ENCODE data around the gene HDAC6.
"Not testable (repeated sequence)": the region's sequence is repeated elsewhere in the genome, so short reads cannot be mapped to it uniquely, and the experiment has no call there.

Gene HDAC6

GRCh38 chrX:48824066-48824465 lies 22.2 kb downstream of the HDAC6 start:
- no peak for DNase-seq (ENCODE audit: low spot score)

- no peak for DNase-seq (ENCODE audit: low spot score)
Observed at GRCh38 chrX:48826135-48826875, 24.4 kb downstream of the HDAC6 start, which contains the start of gene ERAS. Gene ERAS (plus strand): TSS chrX:48826513. CDS start chrX:48829124, 2,611 bp downstream.

GRCh38 chrX:48826876-48827653 lies 25.2 kb downstream of the HDAC6 start:
- no peak for DNase-seq (ENCODE audit: low spot score)

GRCh38 chrX:48827654-48827968 lies 25.7 kb downstream of the HDAC6 start:
- DNase-seq (ENCODE audit: low spot score): no peak

GRCh38 chrX:48829016-48829735 lies 27.3 kb downstream of the HDAC6 start:
- no peak for DNase-seq (ENCODE audit: low spot score)

DNA sequence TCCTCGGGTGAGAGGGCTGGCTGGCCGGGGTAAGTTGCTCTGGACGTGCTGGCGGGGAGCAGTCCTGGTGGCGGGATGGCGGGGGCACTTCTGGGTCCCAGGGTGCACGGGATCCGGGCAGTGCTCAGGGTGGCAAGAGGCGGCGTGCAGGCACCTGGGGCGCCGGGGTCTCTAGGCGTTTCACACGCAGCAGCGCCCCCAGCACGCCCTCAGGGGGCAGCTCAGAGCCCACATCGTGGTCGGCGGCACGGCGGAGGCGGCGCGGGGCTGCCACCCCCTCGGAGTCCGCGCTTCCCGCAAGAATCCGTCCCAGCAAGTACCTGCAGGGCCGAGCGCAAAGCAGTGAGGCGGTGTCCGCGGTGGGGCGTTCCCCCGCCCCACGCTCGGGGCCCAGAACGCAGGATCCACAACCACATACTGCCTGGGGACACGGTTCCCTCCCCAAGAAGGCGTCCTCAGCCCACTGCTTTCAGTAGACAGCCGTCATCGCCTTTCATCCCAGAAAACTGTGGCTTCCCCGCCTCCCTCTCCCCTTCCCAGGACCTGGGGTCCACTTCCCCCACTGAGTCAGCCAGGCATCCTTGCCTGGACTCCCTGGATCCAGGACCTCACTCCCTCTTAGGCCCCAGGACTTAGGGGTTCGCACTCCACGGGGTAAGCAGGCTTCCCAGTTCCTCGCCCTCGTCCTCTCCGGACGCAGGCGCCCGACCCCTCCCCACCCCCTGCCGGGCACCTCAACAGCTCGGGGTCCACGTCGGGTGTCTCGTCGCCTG lies 29.5 kb downstream of the HDAC6 start:
- no peak for DNase-seq (ENCODE audit: low spot score)

DNA sequence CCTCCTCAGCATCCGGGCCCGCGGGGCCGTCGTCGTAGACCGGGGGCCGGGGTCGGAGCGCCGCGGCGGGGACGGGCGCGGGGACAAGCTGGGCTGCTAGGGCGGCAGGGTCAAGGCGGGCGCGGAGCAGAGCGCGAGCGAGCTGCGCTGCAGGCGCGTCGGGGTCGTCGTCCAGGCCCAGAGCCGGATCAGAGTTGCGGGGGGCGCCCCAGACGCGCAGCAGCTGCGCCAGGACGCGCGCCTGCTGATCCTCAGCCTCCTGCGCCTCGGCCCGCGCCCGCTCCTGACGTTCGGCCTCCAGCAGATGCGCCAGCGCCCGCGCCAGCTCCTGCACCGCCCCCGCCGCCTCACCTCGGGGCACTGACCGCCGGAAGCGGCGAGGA lies 30.0 kb downstream of the HDAC6 start:
- no peak for DNase-seq (ENCODE audit: low spot score)

DNA sequence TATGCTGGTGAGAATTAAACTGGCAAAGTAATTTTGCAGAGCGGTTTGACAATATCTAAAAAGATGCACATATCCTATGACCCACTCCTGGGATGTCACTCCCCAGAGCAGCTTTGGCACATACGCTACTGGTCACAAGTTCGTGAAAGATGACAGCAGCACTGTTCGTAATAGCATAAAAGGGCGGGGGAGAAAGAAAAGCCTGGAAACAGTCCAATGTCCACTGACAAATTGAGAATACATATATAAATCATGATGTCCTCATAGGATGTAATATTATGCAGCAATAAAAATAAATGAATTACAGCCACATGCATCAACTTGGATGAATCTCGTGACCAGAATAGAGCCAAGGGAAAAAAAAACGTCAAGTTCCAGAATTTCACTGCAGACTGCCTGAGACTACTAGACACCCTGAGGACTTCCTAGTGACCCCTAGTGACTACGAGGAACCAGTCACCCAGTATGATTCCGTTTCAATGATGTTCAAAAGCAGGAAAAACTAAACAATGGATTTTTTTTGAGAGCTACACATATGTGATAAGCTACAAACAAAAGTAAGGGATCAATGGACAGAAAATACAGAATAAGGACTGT lies 31.8 kb downstream of the HDAC6 start:
- no peak for DNase-seq (ENCODE audit: low spot score)

DNA sequence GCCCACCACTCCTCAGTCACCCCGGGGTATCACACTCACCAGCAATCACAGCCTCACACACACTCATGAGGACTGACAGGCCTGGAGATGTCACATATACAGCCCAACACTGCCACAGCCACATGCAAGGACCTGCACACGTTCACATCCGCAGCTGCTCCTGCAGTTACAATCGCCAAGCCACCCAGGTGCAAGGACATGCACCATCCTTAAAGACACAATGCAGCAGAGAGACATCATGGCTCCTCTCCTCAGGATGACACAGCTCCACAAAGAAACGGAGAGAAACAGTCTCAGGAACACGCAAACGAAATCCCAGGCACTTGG lies 32.5 kb downstream of the HDAC6 start:
- DNase-seq (ENCODE audit: low spot score): no peak

DNA sequence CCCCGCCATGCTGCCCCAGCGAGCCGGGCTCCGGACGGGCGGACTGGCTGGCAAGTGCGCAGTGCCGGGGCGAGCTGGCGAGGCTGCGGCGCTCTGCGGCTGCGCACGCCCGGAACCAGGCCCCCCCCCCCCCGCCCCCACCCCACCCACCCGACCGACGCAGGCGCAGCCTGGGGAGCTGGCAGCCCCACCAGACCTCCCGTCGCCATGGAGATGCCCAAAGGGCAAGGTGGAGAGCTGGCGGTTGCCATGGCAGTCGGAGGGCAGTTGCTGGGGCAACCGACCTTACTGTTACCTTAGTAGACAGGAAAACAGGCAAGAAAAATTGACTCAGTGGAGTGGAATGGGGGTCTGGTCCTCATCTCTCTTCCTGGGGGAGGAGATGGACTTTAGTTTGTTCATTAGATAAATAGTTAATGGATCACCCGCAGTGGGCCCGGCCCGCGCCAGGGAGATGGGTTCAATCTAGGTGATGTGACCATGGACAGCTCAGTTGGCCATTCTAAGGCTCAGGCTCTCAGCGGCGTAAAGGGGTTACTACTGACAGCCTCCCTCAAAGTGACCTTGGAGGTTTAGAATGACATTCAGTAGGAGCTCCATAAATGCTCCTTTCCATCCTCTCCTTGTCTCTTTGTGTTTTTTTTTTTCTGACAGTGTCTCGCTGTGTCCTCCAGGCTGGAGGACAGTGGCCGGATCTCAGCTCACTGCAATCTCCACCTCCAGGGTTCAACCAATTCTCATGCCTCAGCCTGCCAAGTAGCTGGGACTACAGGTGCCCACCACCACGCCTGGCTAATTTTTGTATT lies 33.9 kb downstream of the HDAC6 start, which contains the start of gene PCSK1N:
TSS of gene PCSK1N (minus strand) at position 87 of the 806 bp plus-strand sequence. CDS start at position 9, 78 bp downstream.
- no peak for DNase-seq (ENCODE audit: low spot score)

- DNase-seq (ENCODE audit: low spot score): peak; percentile 51
Observed at GRCh38 chrX:48839686-48840085, 37.8 kb downstream of the HDAC6 start.

DNA sequence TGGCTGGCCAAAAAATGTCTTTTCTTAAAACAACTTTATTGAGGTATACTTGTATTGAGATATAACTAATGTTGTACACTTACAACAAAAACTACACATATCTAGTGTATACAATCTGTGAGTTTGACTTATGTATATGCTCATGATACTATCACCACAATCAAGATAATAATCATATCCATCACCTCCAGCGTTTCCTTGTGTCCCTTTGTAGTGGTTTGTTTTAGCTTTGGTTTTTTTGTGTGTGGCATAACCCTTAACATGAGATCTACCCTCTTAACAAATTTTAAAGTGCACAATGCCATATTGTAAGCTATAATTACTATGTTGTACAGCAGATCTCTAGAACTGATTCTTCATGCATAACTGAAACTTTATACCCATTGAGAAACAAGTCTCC lies 47.0 kb downstream of the HDAC6 start:
- no peak for DNase-seq (ENCODE audit: low spot score)

DNA sequence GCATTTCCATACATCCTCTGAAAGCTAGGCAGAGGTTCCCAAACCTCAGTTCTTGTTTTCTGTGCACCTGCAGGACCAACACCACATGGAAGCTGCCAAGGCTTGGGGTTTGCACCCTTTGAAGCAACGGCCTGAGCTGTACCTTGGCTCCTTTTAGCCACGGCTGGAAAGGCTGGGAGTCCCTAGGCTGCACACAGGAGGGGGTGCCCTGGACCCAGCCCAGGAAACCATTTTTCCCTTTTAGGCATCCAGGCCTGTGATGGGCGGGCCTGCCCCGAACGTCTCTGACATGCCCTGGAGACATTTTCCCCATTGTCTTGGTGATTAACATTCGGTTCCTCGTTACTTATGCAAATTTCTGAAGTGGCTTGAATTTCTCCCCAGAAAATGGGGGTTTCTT lies 51.0 kb downstream of the HDAC6 start:
- DNase-seq (ENCODE audit: low spot score): no peak

- DNase-seq (ENCODE audit: low spot score): not testable (repeated sequence)
Observed at GRCh38 chrX:48853494-48853893, 51.6 kb downstream of the HDAC6 start.

DNA sequence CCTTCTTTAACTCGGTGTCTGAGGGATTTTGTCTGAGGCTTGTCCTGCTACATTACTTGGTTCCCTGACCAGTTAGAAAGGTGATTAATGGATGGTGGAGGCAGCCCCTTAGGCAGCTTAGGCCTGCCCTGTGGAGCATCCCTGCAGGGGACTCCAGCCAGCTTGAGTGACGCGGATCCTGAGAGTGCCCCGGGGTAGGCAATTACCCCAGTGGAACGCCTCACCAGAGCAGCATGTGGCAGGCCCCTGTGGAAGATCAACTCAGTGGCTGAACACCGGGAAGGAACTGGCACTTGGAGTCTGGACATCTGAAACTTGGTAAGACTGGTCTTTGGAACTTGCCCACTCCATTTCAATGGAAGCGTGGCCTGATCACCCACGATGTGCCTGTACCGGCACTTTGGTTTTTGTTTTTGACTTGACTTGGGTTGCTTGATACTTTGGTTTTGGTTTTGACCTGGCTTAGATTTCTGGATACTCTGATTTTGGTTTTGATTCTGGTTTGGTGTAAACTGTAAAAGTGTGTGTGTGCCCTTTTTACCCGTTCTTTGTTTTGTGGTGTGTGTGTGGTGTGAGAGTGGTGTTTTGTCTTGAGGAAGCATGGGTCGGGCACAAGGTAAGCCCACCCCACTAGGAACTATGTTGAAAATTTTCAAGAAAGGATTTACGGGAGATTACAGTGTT lies 52.4 kb downstream of the HDAC6 start:
- not testable (repeated sequence) for DNase-seq (ENCODE audit: low spot score)

DNA sequence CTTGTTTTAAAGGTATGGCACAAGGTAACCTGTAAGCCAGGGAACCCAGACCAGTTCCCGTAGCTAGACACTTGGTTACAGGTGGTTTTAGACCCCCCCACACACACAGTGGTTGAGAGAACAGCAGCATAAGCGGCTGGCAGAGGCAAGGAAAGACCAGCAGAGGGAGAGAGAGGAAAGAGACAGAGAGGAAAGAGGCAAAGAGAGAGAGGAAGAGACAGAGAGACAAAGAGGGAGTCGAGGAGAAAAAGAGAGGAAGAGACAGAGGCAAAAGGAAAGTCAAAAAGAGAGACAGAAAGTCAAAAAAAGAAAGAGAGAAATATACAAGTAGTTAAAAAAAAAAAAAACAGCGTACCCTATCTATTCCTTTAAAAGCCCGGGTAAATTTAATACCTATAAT lies 53.0 kb downstream of the HDAC6 start:
- DNase-seq (ENCODE audit: low spot score): no peak

GRCh38 chrX:48864210-48864609 lies 62.3 kb downstream of the HDAC6 start:
- DNase-seq (ENCODE audit: low spot score): no peak

GRCh38 chrX:48872017-48872416 lies 70.2 kb downstream of the HDAC6 start:
- DNase-seq (ENCODE audit: low spot score): not testable (repeated sequence)
